Spleen (tissue), 11 donors: Measurements from ENCODE around the gene OR5H1. TPM values are rescaled to one million over a fixed set of nuclear protein-coding genes. Genes with fewer than 3 reads are reported as not detected.

Source experiments
- DNase-seq: peaks from one replicate; pipeline ENCODE4 v3.0.0-alpha.2; 2020
- H3K27ac ChIP-seq, 8 donors: fragments of 200-600 bp; sonication (generic) in 7 of 8; 1 replicate in 4 of 8; 2 replicates in 4 of 8; pipeline versions ENCODE4 v1.5.0 to v1.8.0; 2016 to 2021; ENCODE audit warnings: inconsistent platforms in 4 of 8, mild to moderate bottlenecking in 4 of 8, moderate library complexity in 1 of 8
- H3K27me3 ChIP-seq, 7 donors: fragments of 200-600 bp; sonication (generic) in 6 of 7; replicated peaks in 1 of 7; 1 replicate in 4 of 7; 2 replicates in 3 of 7; pipeline versions ENCODE4 v1.5.0 to v1.8.0; 2016 to 2021; ENCODE audit warnings: inconsistent platforms in 3 of 7, mild to moderate bottlenecking in 1 of 7
- H3K36me3 ChIP-seq, 6 donors: fragments of 200-600 bp; sonication (generic) in 5 of 6; 1 replicate in 4 of 6; 2 replicates in 2 of 6; pipeline versions ENCODE4 v1.5.0 to v1.8.0; 2016 to 2021; ENCODE audit warnings: inconsistent platforms in 2 of 6
- H3K4me1 ChIP-seq, 6 donors: fragments of 200-600 bp; sonication (generic) in 5 of 6; 1 replicate in 3 of 6; 2 replicates in 3 of 6; pipeline versions ENCODE4 v1.5.0 to v1.8.0; 2016 to 2021; ENCODE audit warnings: inconsistent platforms in 3 of 6
- H3K4me3 ChIP-seq, 8 donors: fragments of 200-600 bp; sonication (generic) in 7 of 8; 1 replicate in 4 of 8; 2 replicates in 4 of 8; pipeline versions ENCODE4 v1.5.0 to v1.8.0; 2016 to 2021; ENCODE audit warnings: inconsistent platforms in 4 of 8, mild to moderate bottlenecking in 4 of 8, moderate library complexity in 2 of 8
- H3K9me3 ChIP-seq, 8 donors: fragments of 200-600 bp; sonication (generic) in 7 of 8; 1 replicate in 4 of 8; 2 replicates in 4 of 8; pipeline versions ENCODE4 v1.5.0 to v1.8.0; 2016 to 2021; ENCODE audit warnings: inconsistent platforms in 4 of 8
- POLR2A ChIP-seq, 3 donors: fragments of 450-650 bp; IDR thresholded peaks; one replicate each; pipeline ENCODE4 v1.5.1; 2017; ENCODE audit warnings: antibody characterized with exemption in 3 of 3, mild to moderate bottlenecking in 1 of 3
- POLR2AphosphoS5 ChIP-seq, 3 donors: sonication (generic); formaldehyde crosslinking; IDR thresholded peaks; one replicate each; pipeline ENCODE4 v1.5.1; 2017; ENCODE audit warnings: antibody characterized with exemption in 3 of 3
- intact Hi-C: fragments of 100-400 bp; cut with DNase I; formaldehyde crosslinking; loops from one replicate; pipeline ENCODE4 v1.15.0; 2023; ENCODE audit warnings: low total_unique reads
- polyA plus RNA-seq, 3 donors: library from polyadenylated mRNA; stranded (reverse); fragments of 200-250 nt; gene quantifications; one replicate each; pipeline ENCODE4 v1.2.1, GENCODE V29; 2013
- total RNA-seq, 7 donors: library from RNA; depleted of rRNA in 3 of 7; stranded (reverse); fragments of >200 nt in 3 of 7; fragmentation: NEBNext Ultra II Directional in 4 of 7; extraction: Animal tissue kit (Norgen Biotek cat#: 25700) in 4 of 7; gene quantifications; one replicate each; pipeline versions ENCODE4 v1.1.0 to v1.2.1, GENCODE V29; 2016 to 2021
- TF ChIP-seq, protein P1 (sequence below), 11 experiments: fragments of 200-600 bp in 7 of 11; fragments of 450-650 bp in 4 of 11; sonication (generic) in 4 of 11; IDR thresholded peaks in 8 of 11; conservative IDR thresholded peaks in 3 of 11; 1 replicate in 7 of 11; 2 replicates in 4 of 11; pipeline versions ENCODE4 v1.4.0 to v1.8.0; 2016 to 2021; ENCODE audit warnings: antibody characterized with exemption in 11 of 11, inconsistent platforms in 4 of 11, mild to moderate bottlenecking in 1 of 11
- donor health status: healthy with polysubstance abuse.
- donor health status: DM: no; HTN: no; CAD: no; lungs with moderate emphysema.
- donor health status: DM: no; HTN: no; CAD: no.
- donor health status: Bipolar disorder and iron deficiency.
- donor health status: healthy.
- donor health status: DM: no; HTN: no; CAD: no.
- donor health status: DM: yes; HTN: yes; CAD: no.

Gene OR5H1
- total and polyA plus RNA-seq, 10 donors = not detected

DNA sequence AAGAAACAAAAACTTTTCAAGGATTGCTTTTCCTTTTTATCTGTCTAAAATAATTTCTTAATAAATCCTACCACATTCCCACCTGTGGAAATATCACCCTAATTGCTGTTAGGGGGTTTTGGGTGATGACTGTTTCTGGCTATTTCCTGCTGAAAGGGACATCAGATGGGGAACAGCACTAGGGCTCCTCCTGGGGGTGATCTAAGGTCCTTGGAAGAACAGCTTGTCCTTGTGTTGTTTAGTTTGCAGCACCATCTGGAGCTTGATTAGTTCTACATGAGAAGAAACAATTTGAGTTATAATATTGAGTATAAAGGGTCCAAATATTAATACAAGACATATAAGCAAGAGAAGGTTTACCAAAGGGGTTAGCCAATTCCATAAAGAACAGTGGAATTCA is 54.7 kb downstream of the OR5H1 start:
- no peaks in the 10 kb centered on the region for H3K9me3 ChIP-seq

More for the DNA sequence above, 54.7 kb downstream of the OR5H1 start:
- H3K27me3 ChIP-seq = no peaks in the 10 kb centered on the region
- no peak for DNase-seq
- H3K27ac ChIP-seq = no peak overlapping the region
- no peak overlapping the region for H3K4me3 ChIP-seq
- intact Hi-C loops = no loop called here
- H3K36me3 ChIP-seq = no peaks in the 10 kb centered on the region
- H3K4me1 ChIP-seq = no peaks in the 10 kb centered on the region
- TF ChIP-seq, protein P1, sequence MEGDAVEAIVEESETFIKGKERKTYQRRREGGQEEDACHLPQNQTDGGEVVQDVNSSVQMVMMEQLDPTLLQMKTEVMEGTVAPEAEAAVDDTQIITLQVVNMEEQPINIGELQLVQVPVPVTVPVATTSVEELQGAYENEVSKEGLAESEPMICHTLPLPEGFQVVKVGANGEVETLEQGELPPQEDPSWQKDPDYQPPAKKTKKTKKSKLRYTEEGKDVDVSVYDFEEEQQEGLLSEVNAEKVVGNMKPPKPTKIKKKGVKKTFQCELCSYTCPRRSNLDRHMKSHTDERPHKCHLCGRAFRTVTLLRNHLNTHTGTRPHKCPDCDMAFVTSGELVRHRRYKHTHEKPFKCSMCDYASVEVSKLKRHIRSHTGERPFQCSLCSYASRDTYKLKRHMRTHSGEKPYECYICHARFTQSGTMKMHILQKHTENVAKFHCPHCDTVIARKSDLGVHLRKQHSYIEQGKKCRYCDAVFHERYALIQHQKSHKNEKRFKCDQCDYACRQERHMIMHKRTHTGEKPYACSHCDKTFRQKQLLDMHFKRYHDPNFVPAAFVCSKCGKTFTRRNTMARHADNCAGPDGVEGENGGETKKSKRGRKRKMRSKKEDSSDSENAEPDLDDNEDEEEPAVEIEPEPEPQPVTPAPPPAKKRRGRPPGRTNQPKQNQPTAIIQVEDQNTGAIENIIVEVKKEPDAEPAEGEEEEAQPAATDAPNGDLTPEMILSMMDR (IDR thresholded peaks at IDR 0.05 in 8 of 11, conservative IDR thresholded peaks at IDR 0.05 in 3 of 11) = no peak
- TF ChIP-seq POLR2A (IDR thresholded peaks at IDR 0.05) (no peak), POLR2AphosphoS5 (IDR thresholded peaks at IDR 0.05) (no peak)

Other genes starting within 250 kb of the OR5H1 start
- gene RIOX2, start 158.3 kb upstream of the OR5H1 start, total RNA-seq = 10 to 100 TPM; 13.5 to 29.7 (median 21.3) TPM
- 10 to 100 TPM; 13.5 to 15.9 (median 15.6) TPM for gene RIOX2, start 158.3 kb upstream of the OR5H1 start, polyA plus RNA-seq
- gene GABRR3, start 95.4 kb upstream of the OR5H1 start, total RNA-seq = not detected
- under 1 TPM in 1 of 3 donors, not detected in 2; 0.03 TPM for gene GABRR3, start 95.4 kb upstream of the OR5H1 start, polyA plus RNA-seq
- not detected for gene OR5AC2, start 43.5 kb upstream of the OR5H1 start, total RNA-seq
- not detected for gene OR5AC2, start 43.5 kb upstream of the OR5H1 start, polyA plus RNA-seq
- gene OR5H14, start 16.8 kb downstream of the OR5H1 start, total RNA-seq = not detected
- gene OR5H14, start 16.8 kb downstream of the OR5H1 start, polyA plus RNA-seq = not detected
- gene OR5H15, start 36.0 kb downstream of the OR5H1 start, total RNA-seq = not detected
- not detected for gene OR5H15, start 36.0 kb downstream of the OR5H1 start, polyA plus RNA-seq
- gene OR5H6, start 133.5 kb downstream of the OR5H1 start, total RNA-seq = not detected
- not detected for gene OR5H6, start 133.5 kb downstream of the OR5H1 start, polyA plus RNA-seq
- gene OR5H2, start 151.8 kb downstream of the OR5H1 start, total RNA-seq = not detected
- not detected for gene OR5H2, start 151.8 kb downstream of the OR5H1 start, polyA plus RNA-seq
- gene OR5K4, start 223.1 kb downstream of the OR5H1 start, total RNA-seq = not detected
- not detected for gene OR5K4, start 223.1 kb downstream of the OR5H1 start, polyA plus RNA-seq